HG02759 (cell line): ENCODE data around the gene PDE7B.

Experiments used
- ATAC-seq: cut with Tn5 transposase; IDR thresholded peaks from one replicate; pipeline ENCODE4 v1.9.1; 2021; ENCODE audit warnings: mild to moderate bottlenecking, moderate library complexity; ENCODE audit not compliant: unreplicated experiment

The PDE7B gene

GRCh38 chr6:136022224-136022874, 170.8 kb downstream of the PDE7B start:
- ATAC-seq = no peak

DNA sequence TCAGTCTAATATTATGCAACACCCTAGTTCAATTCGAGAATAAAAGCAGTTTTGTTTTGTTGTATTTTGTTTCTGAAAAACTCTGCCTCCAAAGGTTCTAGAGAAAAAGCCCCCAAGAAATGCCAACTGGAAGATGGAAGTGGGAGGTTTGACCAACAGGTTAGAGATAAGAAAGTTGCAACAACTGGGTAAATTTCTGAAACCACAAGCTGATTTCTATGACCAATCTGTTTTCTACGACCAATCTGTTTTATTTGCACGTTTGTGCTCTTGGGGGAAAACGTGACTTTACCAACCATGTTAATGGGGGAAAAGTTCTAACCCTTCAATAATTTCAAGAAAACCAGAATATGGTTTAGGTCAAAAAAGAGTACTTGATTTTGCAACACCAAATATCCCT, 173.2 kb downstream of the PDE7B start:
- no peak for ATAC-seq

- no peak for ATAC-seq
Observed at GRCh38 chr6:136025736-136026135, 174.2 kb downstream of the PDE7B start.

DNA sequence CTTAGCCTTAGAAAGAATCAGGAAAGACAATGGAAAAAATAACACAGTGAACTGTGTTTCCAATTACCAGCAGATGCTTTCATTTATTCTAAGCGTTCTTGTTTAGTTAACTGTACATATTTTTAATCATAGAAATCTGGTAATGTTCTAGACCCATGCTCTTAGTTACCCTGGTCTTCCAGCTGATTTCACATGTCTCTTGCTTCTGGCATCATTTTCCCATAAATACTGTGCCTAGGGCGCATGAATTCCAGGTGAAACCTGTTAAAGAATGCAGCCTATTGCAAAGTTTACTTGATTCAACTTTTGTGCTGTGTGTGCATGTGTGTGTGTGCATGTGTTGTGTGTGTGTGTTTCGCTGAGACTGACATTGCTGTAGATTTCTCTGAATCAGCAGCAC, 178.6 kb downstream of the PDE7B start:
- no peak for ATAC-seq

- ATAC-seq = no peak
Observed at GRCh38 chr6:136031982-136032381, 180.5 kb downstream of the PDE7B start.

DNA sequence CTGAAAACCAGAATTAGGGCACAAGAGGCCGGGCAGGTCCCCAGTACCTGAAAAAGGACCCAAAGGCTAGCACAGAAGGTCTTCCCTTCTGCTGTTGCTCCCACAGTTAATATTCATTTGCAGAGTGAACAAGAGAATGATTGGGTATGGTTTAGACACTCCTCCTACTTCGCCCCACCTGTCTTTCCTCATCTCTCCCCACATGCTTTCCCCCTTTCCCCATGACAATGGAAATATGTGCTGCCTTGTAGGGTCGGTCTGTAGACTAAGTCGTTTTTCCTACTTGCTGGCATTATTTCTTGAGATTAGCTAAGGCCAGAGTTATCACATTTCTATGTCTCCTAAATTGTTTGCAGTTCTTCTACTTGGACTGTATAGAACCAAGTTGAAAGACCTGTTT, 181.9 kb downstream of the PDE7B start:
- ATAC-seq = no peak

GRCh38 chr6:136034422-136034821, 182.9 kb downstream of the PDE7B start:
- no peak for ATAC-seq

- no peak for ATAC-seq
Observed at GRCh38 chr6:136035378-136036070, 184.0 kb downstream of the PDE7B start.

- no peak for ATAC-seq
Observed at GRCh38 chr6:136036071-136036380, 184.5 kb downstream of the PDE7B start.

GRCh38 chr6:136036601-136037000, 185.1 kb downstream of the PDE7B start:
- ATAC-seq = no peak

- ATAC-seq = no peak
Observed at GRCh38 chr6:136037242-136037875, 185.9 kb downstream of the PDE7B start.

DNA sequence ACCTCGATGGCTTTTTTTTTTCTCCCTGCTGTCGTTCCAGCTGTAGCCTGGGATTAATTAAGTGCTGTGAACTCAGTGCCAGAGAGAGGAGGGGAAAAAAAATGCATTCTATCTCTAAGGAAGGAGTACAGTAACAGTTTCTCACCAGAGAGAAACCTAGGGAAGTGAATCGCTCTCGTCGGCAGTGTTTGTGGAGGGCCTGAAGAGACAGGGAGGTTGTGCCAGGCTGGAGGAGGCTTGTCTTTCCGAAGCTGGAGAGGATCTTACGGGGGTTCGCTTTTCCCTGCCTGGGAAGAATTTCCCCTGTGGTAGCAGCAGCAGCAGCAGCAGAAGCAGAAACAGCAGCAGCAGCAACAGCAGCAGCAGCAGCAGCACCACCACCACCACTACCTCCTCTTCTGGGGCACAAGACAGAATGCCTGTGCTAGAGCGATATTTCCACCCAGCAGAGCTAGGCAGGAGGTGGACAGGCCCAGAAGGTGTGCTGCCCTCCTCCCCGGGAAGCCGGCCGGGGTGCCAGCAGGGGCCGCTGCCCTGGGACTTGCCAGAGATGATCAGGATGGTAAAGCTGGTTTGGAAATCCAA, 186.5 kb downstream of the PDE7B start:
- ATAC-seq = no peak

- no peak for ATAC-seq
Observed at GRCh38 chr6:136038531-136038930, 187.0 kb downstream of the PDE7B start.

- ATAC-seq = no peak
Observed at GRCh38 chr6:136039185-136039584, 187.7 kb downstream of the PDE7B start.

GRCh38 chr6:136050475-136050874, 199.0 kb downstream of the PDE7B start:
- ATAC-seq = no peak

DNA sequence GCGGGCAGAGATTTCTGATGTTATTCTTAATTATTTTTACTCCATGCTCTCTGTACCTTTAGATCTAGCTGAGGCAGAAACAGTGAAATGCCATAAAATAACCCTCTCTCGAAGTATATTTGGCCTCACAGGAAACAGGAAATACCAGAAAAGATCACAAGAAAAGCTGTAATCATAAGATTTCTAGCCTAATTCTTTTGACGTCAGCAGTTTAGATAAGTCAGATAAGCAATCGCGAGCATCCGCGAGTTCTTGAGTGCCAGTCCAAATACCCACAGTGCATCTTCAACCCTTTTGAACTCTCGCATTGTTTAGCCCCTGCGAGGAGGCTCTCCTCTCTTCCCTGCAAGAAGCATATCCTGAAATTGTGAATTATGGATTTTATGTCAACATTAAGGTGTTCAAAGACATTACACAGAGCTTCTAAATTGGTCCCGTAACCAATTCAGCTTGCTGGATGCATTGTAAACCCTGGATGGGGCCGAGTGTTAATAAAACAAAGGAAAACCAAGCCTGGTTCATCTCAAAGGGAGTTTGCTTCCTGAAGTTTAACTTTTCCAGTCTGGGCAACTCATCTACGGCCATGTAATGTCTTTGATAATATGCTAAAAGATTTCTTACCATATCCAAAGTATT, 199.8 kb downstream of the PDE7B start:
- ATAC-seq = no peak

DNA sequence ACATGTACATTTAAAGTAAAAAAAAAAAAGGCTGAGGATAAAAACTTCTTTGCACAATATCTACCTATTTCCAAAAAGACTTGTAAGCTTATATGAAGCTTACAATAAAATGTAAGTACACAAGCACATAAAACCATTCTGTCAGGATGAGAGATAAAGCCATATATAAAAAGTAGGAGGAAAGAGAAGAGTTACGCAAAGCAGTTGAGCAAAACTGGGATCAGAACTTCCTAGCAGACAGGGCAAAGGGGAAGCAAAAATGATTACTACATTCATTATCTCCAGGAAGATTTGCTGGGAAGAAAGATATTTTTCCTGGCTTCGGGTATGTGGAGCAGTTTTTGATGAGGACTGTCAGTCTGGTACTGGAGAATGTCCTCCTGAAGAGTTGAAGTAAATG, 200.5 kb downstream of the PDE7B start:
- ATAC-seq = no peak

DNA sequence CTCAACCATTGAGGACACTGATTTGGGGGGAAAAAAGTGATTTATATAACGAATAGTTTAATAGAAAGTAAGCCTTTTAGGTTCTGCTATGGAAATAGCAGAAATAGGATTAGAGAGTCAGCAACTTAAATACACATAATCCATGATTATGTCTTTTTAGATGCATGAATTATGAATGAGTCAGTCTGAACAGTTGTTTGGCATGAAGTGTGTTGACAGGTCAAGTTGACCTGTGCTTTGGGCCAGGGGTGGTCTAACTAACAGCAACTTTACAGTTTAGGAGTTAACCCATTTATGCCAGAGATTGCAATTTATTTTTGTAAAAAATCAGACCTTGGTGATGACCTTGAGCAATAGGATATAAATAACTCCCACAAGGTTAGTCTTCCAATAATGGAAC, 207.4 kb downstream of the PDE7B start:
- ATAC-seq = no peak

GRCh38 chr6:136059308-136059707, 207.8 kb downstream of the PDE7B start:
- ATAC-seq = no peak

DNA sequence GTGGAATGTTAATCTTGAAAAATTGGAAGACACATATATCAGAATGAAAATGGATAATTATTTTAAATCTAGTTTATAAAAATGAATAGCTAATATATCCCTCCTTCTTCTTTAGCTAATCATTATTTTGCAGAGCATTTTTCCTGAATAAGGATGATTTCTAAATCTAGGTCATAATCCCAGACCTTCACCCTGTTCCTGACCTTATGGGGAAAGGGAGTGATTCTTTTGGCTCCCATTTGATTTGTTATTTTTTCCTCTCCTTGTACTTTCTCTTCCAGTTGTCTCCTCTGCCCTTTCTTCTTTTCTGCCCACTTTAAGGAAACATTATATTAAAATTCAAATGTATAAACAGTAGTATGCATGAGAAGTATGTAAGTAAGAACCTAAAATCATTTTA, 208.6 kb downstream of the PDE7B start:
- no peak for ATAC-seq

DNA sequence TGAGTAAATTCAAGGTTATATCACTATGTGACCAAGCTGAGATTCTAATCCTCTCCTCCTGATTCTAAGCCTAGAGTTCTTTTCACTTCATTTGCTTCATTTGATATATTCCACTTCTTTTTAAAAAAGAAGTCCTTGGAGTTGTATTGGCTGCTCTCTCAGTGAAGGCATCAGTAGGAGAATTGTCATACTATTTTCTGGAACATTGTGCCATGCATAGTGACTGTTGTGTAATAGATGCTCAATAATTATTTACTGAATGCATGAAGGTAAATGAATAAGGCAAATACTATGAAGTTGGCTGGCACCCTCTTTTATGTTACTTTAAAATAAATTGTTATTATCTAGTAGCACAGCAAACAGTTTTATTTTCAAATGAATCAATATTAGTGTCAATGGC, 209.3 kb downstream of the PDE7B start:
- no peak for ATAC-seq

DNA sequence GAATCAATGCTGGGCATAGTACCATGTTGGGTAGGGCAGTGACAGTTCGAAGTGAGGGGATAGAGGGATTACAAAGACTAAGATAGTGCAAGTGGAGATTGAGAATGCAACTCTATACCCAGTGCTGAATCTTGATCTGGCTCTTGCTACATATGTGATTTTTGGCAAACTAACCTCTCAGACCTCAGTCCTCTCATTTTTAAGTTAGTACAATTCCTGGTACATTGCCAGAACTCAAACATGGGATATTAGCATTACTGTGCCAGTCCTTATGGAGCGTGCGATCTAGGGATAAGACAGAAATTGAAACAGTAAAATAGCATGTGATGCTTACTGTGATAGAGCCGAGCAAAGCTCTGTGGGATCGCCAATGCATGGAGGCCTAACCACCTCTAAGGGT, 210.2 kb downstream of the PDE7B start:
- ATAC-seq = no peak
